NB4 (cell line): ENCODE measurements around the gene ZMYND11.

ENCODE experiments used
- CTCF ChIP-seq: IDR thresholded peaks from one replicate; pipeline ENCODE4 v1.5.1; 2012; ENCODE audit warnings: low read depth, low read length
- POLR2A ChIP-seq: IDR thresholded peaks from 2 replicates; pipeline ENCODE4 v1.6.1; 2011; ENCODE audit warnings: mild to moderate bottlenecking; ENCODE audit not compliant: insufficient read length; ENCODE audit errors: extremely low read depth
- TF ChIP-seq, protein P1 (sequence below): IDR thresholded peaks from 2 replicates; pipeline ENCODE4 v1.6.1; 2011; ENCODE audit warnings: low read depth, low read length

DNA sequence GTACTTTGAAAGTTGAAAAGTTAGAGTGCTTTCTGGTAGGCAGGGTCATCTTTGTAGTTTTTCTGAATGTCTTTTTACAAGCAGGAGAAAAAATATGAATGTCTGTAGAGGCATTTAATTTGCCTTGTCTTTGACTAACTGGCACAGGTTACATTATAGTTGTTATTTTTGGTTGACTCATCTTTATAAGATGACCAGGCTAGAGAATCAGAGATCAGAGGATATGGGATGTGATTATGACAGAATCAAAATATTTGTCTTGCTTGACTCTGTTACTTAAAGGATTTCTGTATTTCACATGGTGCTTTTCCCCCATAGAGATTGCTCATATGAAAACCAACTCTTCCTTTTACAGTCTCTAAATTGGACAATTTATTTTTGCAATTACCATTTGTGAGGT lies 2.4 kb downstream of the ZMYND11 start:
- TF ChIP-seq CTCF: no peak
- no peak for TF ChIP-seq POLR2A
- TF ChIP-seq, protein P1, sequence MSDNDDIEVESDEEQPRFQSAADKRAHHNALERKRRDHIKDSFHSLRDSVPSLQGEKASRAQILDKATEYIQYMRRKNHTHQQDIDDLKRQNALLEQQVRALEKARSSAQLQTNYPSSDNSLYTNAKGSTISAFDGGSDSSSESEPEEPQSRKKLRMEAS: no peak
